ENCODE measurements around the gene GPC1.

GRCh38 chr2:240392948-240393830, 42.3 kb upstream of the GPC1 start:
- no peak for TF ChIP-seq CTCF (conservative IDR thresholded peaks at IDR 0.05; ENCODE audit: low read depth in 2 of 2)
- TF ChIP-seq POLR2AphosphoS5 (IDR thresholded peaks at IDR 0.05; ENCODE audit: low read depth) = no peak
- TF ChIP-seq EZH2 (IDR thresholded peaks at IDR 0.05; ENCODE audit: low read depth, unreplicated experiment) = no peak
- no peak for TF ChIP-seq REST (IDR thresholded peaks at IDR 0.05; ENCODE audit: unreplicated experiment)
- no peak for TF ChIP-seq CREB1 (CRISPR knock-in tag; IDR thresholded peaks at IDR 0.05; ENCODE audit: low read depth)
